WTC11 (cell line): ENCODE results near the gene SWAP70.

ENCODE experiments used
- IRF2 ChIP-seq: sonication (generic); formaldehyde crosslinking; IDR thresholded peaks from 2 replicates; pipeline ENCODE4 v1.8.0; 2022; ENCODE audit warnings: low read depth, missing genetic modification reagents, borderline replicate concordance
- JUN ChIP-seq: sonication (generic); formaldehyde crosslinking; IDR thresholded peaks from 2 replicates; pipeline ENCODE4 v1.8.0; 2023; ENCODE audit warnings: mild to moderate bottlenecking, missing genetic modification reagents
- KAT7 ChIP-seq: sonication (generic); formaldehyde crosslinking; IDR thresholded peaks from 2 replicates; pipeline ENCODE4 v1.8.1; 2023; ENCODE audit warnings: missing genetic modification reagents, mild to moderate bottlenecking, borderline replicate concordance
- SP1 ChIP-seq: sonication (generic); formaldehyde crosslinking; conservative IDR thresholded peaks from 2 replicates; pipeline ENCODE4 v1.8.1; 2022; ENCODE audit warnings: missing genetic modification reagents
- TCF7 ChIP-seq: sonication (generic); formaldehyde crosslinking; IDR thresholded peaks from 2 replicates; pipeline ENCODE4 v1.8.0; 2022; ENCODE audit warnings: mild to moderate bottlenecking, low read depth, missing genetic modification reagents, moderate library complexity
- ZNF121 ChIP-seq: sonication (generic); formaldehyde crosslinking; IDR thresholded peaks from 2 replicates; pipeline ENCODE4 v1.8.0; 2023; ENCODE audit warnings: missing genetic modification reagents
- TF ChIP-seq, protein P1 (sequence below): fragments of 250-450 bp; sonication (Bioruptor Pico); IDR thresholded peaks from 2 replicates; pipeline ENCODE4 v1.9.0; 2021; ENCODE audit warnings: mild to moderate bottlenecking
- TF ChIP-seq, protein P2 (sequence below): sonication (generic); formaldehyde crosslinking; IDR thresholded peaks from 2 replicates; pipeline ENCODE4 v1.8.0; 2022; ENCODE audit warnings: mild to moderate bottlenecking, missing genetic modification reagents
- TF ChIP-seq, protein P3 (sequence below): fragments of 200-600 bp; IDR thresholded peaks from 2 replicates; pipeline ENCODE4 v1.8.0; 2022; ENCODE audit warnings: antibody characterized with exemption
- TF ChIP-seq, protein P4 (sequence below): sonication (generic); formaldehyde crosslinking; IDR thresholded peaks from 2 replicates; pipeline ENCODE4 v1.8.1; 2023; ENCODE audit warnings: mild to moderate bottlenecking, missing genetic modification reagents, moderate library complexity
- TF ChIP-seq, protein P5 (sequence below): sonication (generic); formaldehyde crosslinking; conservative IDR thresholded peaks from 2 replicates; pipeline ENCODE4 v1.8.1; 2023; ENCODE audit warnings: mild to moderate bottlenecking, low read depth, missing genetic modification reagents, moderate library complexity
- TF ChIP-seq, protein P6 (sequence below): sonication (generic); formaldehyde crosslinking; IDR thresholded peaks from 2 replicates; pipeline ENCODE4 v1.8.0; 2022; ENCODE audit warnings: mild to moderate bottlenecking, missing genetic modification reagents

DNA sequence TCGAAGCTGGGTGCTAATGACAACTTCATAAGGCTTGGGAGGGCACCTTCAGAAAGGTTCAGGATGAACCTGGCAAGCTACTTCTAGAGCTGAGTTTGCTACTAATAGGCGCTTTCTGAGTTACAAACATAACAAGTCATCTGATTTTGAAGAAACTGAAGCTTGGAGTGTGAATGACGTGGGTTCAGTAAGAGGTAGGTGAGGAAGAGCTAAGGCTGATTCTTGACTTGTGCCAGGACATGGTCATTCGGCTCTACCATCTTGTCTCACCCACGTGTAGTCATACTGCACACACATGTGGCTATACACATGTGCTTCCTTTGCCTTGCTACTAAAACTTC lies 56.4 kb downstream of the SWAP70 start:
- TF ChIP-seq, protein P1, sequence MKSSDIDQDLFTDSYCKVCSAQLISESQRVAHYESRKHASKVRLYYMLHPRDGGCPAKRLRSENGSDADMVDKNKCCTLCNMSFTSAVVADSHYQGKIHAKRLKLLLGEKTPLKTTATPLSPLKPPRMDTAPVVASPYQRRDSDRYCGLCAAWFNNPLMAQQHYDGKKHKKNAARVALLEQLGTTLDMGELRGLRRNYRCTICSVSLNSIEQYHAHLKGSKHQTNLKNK (CRISPR knock-in tag) = no peak
- no peak for TF ChIP-seq SP1 (CRISPR knock-in tag)
- TF ChIP-seq KAT7 (CRISPR knock-in tag) = no peak
- TF ChIP-seq ZNF121 (CRISPR knock-in tag) = no peak
- TF ChIP-seq, protein P2, sequence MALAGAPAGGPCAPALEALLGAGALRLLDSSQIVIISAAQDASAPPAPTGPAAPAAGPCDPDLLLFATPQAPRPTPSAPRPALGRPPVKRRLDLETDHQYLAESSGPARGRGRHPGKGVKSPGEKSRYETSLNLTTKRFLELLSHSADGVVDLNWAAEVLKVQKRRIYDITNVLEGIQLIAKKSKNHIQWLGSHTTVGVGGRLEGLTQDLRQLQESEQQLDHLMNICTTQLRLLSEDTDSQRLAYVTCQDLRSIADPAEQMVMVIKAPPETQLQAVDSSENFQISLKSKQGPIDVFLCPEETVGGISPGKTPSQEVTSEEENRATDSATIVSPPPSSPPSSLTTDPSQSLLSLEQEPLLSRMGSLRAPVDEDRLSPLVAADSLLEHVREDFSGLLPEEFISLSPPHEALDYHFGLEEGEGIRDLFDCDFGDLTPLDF = no peak
- TF ChIP-seq, protein P3, sequence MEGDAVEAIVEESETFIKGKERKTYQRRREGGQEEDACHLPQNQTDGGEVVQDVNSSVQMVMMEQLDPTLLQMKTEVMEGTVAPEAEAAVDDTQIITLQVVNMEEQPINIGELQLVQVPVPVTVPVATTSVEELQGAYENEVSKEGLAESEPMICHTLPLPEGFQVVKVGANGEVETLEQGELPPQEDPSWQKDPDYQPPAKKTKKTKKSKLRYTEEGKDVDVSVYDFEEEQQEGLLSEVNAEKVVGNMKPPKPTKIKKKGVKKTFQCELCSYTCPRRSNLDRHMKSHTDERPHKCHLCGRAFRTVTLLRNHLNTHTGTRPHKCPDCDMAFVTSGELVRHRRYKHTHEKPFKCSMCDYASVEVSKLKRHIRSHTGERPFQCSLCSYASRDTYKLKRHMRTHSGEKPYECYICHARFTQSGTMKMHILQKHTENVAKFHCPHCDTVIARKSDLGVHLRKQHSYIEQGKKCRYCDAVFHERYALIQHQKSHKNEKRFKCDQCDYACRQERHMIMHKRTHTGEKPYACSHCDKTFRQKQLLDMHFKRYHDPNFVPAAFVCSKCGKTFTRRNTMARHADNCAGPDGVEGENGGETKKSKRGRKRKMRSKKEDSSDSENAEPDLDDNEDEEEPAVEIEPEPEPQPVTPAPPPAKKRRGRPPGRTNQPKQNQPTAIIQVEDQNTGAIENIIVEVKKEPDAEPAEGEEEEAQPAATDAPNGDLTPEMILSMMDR = no peak
- TF ChIP-seq, protein P4, sequence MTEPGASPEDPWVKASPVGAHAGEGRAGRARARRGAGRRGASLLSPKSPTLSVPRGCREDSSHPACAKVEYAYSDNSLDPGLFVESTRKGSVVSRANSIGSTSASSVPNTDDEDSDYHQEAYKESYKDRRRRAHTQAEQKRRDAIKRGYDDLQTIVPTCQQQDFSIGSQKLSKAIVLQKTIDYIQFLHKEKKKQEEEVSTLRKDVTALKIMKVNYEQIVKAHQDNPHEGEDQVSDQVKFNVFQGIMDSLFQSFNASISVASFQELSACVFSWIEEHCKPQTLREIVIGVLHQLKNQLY (CRISPR knock-in tag) = no peak
- TF ChIP-seq, protein P5, sequence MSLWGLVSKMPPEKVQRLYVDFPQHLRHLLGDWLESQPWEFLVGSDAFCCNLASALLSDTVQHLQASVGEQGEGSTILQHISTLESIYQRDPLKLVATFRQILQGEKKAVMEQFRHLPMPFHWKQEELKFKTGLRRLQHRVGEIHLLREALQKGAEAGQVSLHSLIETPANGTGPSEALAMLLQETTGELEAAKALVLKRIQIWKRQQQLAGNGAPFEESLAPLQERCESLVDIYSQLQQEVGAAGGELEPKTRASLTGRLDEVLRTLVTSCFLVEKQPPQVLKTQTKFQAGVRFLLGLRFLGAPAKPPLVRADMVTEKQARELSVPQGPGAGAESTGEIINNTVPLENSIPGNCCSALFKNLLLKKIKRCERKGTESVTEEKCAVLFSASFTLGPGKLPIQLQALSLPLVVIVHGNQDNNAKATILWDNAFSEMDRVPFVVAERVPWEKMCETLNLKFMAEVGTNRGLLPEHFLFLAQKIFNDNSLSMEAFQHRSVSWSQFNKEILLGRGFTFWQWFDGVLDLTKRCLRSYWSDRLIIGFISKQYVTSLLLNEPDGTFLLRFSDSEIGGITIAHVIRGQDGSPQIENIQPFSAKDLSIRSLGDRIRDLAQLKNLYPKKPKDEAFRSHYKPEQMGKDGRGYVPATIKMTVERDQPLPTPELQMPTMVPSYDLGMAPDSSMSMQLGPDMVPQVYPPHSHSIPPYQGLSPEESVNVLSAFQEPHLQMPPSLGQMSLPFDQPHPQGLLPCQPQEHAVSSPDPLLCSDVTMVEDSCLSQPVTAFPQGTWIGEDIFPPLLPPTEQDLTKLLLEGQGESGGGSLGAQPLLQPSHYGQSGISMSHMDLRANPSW (CRISPR knock-in tag) = no peak
- TF ChIP-seq, protein P6, sequence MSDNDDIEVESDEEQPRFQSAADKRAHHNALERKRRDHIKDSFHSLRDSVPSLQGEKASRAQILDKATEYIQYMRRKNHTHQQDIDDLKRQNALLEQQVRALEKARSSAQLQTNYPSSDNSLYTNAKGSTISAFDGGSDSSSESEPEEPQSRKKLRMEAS (CRISPR knock-in tag) = no peak
- TF ChIP-seq TCF7 (CRISPR knock-in tag) = no peak
- no peak for TF ChIP-seq IRF2
- no peak for TF ChIP-seq JUN
